Panc1 (cell line): ENCODE results near the gene TRIM2.

ENCODE experiments used
- POLR2AphosphoS5 ChIP-seq: IDR thresholded peaks from 2 replicates; pipeline ENCODE4 v1.6.1; 2012; ENCODE audit warnings: mild to moderate bottlenecking, low read depth, low read length, moderate library complexity
- SIN3A ChIP-seq: IDR thresholded peaks from 2 replicates; pipeline ENCODE4 v1.6.1; 2012; ENCODE audit warnings: low read depth, mild to moderate bottlenecking, low read length, moderate library complexity, borderline replicate concordance; ENCODE audit not compliant: insufficient read depth
- TCF7L2 ChIP-seq: IDR thresholded peaks from 2 replicates; pipeline ENCODE4 v1.6.1; 2011; ENCODE audit warnings: mild to moderate bottlenecking, low read depth, low read length, inconsistent platforms
- TF ChIP-seq, protein P1 (sequence below): fragments of 450-650 bp; IDR thresholded peaks from 2 replicates; pipeline ENCODE4 v1.5.1; 2017; ENCODE audit warnings: mild to moderate bottlenecking
- TF ChIP-seq, protein P2 (sequence below), 2 experiments: IDR thresholded peaks; 2 replicates each; pipeline ENCODE4 v1.6.1; 2011 to 2012; ENCODE audit warnings: low read depth in 2 of 2, control low read depth in 1 of 2, low read length in 1 of 2, mild to moderate bottlenecking in 1 of 2, moderate library complexity in 1 of 2; ENCODE audit not compliant: insufficient read depth in 1 of 2

DNA sequence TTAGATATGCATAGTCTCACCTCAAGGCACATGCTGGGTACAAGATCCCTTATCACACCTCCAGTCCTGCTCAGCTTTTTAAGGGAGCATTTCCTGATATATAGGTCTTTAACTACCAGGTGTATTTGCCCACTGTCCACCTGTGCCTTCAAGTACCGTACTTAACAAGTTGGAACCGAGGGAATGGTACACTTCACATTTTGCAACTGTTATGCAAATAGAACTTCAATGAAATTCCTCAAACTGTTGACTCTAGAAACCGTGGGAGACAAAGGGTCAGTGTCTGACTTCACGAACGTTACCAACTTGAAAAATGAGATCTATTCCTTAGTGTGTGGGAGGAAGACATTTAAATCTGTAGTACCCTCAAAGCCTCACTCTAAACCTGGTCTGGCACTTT is 5.2 kb downstream of the TRIM2 start:
- TF ChIP-seq, protein P1, sequence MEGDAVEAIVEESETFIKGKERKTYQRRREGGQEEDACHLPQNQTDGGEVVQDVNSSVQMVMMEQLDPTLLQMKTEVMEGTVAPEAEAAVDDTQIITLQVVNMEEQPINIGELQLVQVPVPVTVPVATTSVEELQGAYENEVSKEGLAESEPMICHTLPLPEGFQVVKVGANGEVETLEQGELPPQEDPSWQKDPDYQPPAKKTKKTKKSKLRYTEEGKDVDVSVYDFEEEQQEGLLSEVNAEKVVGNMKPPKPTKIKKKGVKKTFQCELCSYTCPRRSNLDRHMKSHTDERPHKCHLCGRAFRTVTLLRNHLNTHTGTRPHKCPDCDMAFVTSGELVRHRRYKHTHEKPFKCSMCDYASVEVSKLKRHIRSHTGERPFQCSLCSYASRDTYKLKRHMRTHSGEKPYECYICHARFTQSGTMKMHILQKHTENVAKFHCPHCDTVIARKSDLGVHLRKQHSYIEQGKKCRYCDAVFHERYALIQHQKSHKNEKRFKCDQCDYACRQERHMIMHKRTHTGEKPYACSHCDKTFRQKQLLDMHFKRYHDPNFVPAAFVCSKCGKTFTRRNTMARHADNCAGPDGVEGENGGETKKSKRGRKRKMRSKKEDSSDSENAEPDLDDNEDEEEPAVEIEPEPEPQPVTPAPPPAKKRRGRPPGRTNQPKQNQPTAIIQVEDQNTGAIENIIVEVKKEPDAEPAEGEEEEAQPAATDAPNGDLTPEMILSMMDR: no peak
- TF ChIP-seq, protein P2, sequence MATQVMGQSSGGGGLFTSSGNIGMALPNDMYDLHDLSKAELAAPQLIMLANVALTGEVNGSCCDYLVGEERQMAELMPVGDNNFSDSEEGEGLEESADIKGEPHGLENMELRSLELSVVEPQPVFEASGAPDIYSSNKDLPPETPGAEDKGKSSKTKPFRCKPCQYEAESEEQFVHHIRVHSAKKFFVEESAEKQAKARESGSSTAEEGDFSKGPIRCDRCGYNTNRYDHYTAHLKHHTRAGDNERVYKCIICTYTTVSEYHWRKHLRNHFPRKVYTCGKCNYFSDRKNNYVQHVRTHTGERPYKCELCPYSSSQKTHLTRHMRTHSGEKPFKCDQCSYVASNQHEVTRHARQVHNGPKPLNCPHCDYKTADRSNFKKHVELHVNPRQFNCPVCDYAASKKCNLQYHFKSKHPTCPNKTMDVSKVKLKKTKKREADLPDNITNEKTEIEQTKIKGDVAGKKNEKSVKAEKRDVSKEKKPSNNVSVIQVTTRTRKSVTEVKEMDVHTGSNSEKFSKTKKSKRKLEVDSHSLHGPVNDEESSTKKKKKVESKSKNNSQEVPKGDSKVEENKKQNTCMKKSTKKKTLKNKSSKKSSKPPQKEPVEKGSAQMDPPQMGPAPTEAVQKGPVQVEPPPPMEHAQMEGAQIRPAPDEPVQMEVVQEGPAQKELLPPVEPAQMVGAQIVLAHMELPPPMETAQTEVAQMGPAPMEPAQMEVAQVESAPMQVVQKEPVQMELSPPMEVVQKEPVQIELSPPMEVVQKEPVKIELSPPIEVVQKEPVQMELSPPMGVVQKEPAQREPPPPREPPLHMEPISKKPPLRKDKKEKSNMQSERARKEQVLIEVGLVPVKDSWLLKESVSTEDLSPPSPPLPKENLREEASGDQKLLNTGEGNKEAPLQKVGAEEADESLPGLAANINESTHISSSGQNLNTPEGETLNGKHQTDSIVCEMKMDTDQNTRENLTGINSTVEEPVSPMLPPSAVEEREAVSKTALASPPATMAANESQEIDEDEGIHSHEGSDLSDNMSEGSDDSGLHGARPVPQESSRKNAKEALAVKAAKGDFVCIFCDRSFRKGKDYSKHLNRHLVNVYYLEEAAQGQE (IDR thresholded peaks at IDR 0.05; ENCODE audit: insufficient read depth in 1 of 2, low read depth in 2 of 2, low read length in 1 of 2): no peak
- TF ChIP-seq SIN3A (no peak), POLR2AphosphoS5 (no peak), TCF7L2 (no peak)
